Stimulated activated CD4-positive, alpha-beta T cell treated with anti-CD3 and anti-CD28 coated beads, Interleukin-1b, Interleukin-23, amount 100 ng/mL, for 1 hour (primary cell): ENCODE measurements around the gene TCF7.

ENCODE experiments used
- DNase-seq, 2 donors: peaks; one replicate each; pipeline ENCODE4 v3.0.0-alpha.2; 2020; ENCODE audit warnings: low read depth in 2 of 2

TCF7 gene

GRCh38 chr5:134090522-134090921 is 24.0 kb upstream of the TCF7 start:
- DNase-seq, result no peak

- no peak for DNase-seq
Measured at GRCh38 chr5:134091626-134092121, 22.8 kb upstream of the TCF7 start.

GRCh38 chr5:134092875-134093274 is 21.6 kb upstream of the TCF7 start:
- DNase-seq, result no peak

- DNase-seq, result no peak
Measured at GRCh38 chr5:134093351-134093750, 21.1 kb upstream of the TCF7 start.

GRCh38 chr5:134095293-134095692 is 19.2 kb upstream of the TCF7 start:
- no peak for DNase-seq

- DNase-seq, result no peak
Measured at GRCh38 chr5:134095887-134096589, 18.4 kb upstream of the TCF7 start.

GRCh38 chr5:134097211-134097749 is 17.2 kb upstream of the TCF7 start:
- DNase-seq, result no peak

GRCh38 chr5:134098690-134099089 is 15.8 kb upstream of the TCF7 start:
- no peak for DNase-seq

GRCh38 chr5:134099288-134099872 is 15.1 kb upstream of the TCF7 start:
- DNase-seq, result no peak

GRCh38 chr5:134099939-134100282 is 14.6 kb upstream of the TCF7 start:
- DNase-seq, result no peak

- peak; percentile 55 to 72 for DNase-seq
Measured at GRCh38 chr5:134100283-134101091, 14.0 kb upstream of the TCF7 start.

- peak in 1 of 2 donors; percentile 71 for DNase-seq
Measured at GRCh38 chr5:134101686-134102439, 12.6 kb upstream of the TCF7 start.

- DNase-seq, result no peak
Measured at GRCh38 chr5:134103397-134103796, 11.1 kb upstream of the TCF7 start.

GRCh38 chr5:134103998-134104654 is 10.4 kb upstream of the TCF7 start:
- no peak for DNase-seq

- no peak for DNase-seq
Measured at GRCh38 chr5:134106991-134107701, 7.3 kb upstream of the TCF7 start.

GRCh38 chr5:134107779-134108178 is 6.7 kb upstream of the TCF7 start:
- no peak for DNase-seq

GRCh38 chr5:134110382-134110781 is 4.1 kb upstream of the TCF7 start:
- DNase-seq, result no peak

- no peak for DNase-seq
Measured at GRCh38 chr5:134111741-134112647, 2.5 kb upstream of the TCF7 start.

GRCh38 chr5:134112726-134113362 is 1.6 kb upstream of the TCF7 start:
- DNase-seq, result no peak
